Measurements from ENCODE around the gene DCDC1. TPM values are rescaled to one million over a fixed set of nuclear protein-coding genes. Genes with fewer than 3 reads are reported as not detected.

The DCDC1 gene
- total and polyA plus RNA-seq, 2 experiments from 2014 or later = 1.1 TPM; not detected in 1

DNA sequence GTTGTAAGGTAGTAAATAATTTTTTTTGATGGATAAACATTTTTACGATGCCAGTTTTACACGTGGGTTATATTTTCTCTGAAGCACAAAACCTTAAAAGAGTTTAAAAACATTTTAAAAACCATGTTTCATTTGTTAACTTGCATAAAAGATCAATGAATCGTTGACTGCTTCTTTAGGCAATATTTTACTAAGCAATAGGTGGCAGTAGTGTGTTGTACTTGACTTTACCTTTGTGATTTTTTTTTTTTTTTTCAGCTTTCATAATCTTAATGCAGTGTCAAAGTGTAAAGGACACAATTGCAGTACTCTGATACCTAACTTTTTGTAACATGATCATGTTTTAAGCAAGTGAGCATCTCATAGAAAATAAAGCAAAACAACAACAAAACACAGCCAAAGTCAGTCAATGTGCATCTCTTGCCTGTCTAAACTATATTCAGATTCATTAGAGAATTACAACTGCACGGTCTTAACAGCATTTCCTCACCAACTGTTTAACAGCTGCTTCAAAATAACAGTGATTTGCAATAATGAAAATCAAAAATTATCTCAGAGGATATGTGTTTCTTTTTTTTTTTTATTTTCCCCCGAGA, 27.8 kb upstream of the DCDC1 start:
- DNase-seq (ENCODE audit: low read depth in 1 of 2, low spot score in 1 of 2) = peak; percentile 34 to 38
- TF ChIP-seq, protein P1, sequence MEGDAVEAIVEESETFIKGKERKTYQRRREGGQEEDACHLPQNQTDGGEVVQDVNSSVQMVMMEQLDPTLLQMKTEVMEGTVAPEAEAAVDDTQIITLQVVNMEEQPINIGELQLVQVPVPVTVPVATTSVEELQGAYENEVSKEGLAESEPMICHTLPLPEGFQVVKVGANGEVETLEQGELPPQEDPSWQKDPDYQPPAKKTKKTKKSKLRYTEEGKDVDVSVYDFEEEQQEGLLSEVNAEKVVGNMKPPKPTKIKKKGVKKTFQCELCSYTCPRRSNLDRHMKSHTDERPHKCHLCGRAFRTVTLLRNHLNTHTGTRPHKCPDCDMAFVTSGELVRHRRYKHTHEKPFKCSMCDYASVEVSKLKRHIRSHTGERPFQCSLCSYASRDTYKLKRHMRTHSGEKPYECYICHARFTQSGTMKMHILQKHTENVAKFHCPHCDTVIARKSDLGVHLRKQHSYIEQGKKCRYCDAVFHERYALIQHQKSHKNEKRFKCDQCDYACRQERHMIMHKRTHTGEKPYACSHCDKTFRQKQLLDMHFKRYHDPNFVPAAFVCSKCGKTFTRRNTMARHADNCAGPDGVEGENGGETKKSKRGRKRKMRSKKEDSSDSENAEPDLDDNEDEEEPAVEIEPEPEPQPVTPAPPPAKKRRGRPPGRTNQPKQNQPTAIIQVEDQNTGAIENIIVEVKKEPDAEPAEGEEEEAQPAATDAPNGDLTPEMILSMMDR (IDR thresholded peaks at IDR 0.05; ENCODE audit: low read depth, low read length) = peak; percentile 61

DNA sequence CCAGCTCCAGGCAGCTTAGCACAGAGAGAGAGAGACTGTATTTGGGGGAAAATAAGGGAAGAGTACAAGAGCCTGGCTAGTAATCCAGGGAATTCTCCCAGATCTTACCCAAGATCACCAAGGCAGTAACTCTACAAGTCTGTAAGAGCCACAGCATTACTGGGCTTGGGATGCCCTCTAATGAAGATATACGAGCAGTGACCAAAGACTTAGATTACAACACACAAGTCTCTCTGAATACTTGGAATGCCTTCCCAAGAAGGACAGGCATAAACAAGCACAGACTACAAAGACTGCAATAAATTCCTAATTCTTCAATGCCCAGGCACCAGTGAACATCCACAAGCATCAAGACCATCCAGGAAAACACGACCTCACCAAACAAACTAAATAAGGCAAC, 17.8 kb upstream of the DCDC1 start:
- no peaks in the 10 kb centered on the region for H3K9me3 ChIP-seq (ENCODE audit: low read depth)
- no peak overlapping the region for H3K4me3 ChIP-seq
- no peaks in the 10 kb centered on the region for H3K4me1 ChIP-seq (ENCODE audit: low read depth)
- DNase-seq (ENCODE audit: low read depth in 1 of 2, low spot score in 1 of 2) = peak in 1 of 2 donors; percentile 25
- H3K36me3 ChIP-seq = no peaks in the 10 kb centered on the region
- no peaks in the 10 kb centered on the region for H3K27me3 ChIP-seq
- H3K27ac ChIP-seq = no peak overlapping the region
- TF ChIP-seq, protein P1 (IDR thresholded peaks at IDR 0.05; ENCODE audit: low read depth, low read length) = no peak

More for the DNA sequence above, 27.8 kb upstream of the DCDC1 start:
- no peaks in the 10 kb centered on the region for H3K36me3 ChIP-seq
- no peaks in the 10 kb centered on the region for H3K4me1 ChIP-seq (ENCODE audit: low read depth)
- no peak overlapping the region for H3K27ac ChIP-seq
- no peak overlapping the region for H3K4me3 ChIP-seq
- no peaks in the 10 kb centered on the region for H3K27me3 ChIP-seq
- H3K9me3 ChIP-seq (ENCODE audit: low read depth) = no peaks in the 10 kb centered on the region

- no peaks in the 10 kb centered on the region for H3K4me1 ChIP-seq (ENCODE audit: low read depth)
- H3K9me3 ChIP-seq (ENCODE audit: low read depth) = no peaks in the 10 kb centered on the region
- H3K27me3 ChIP-seq = no peaks in the 10 kb centered on the region
- no peaks in the 10 kb centered on the region for H3K36me3 ChIP-seq
- no peak overlapping the region for H3K27ac ChIP-seq
- TF ChIP-seq, protein P1 (IDR thresholded peaks at IDR 0.05; ENCODE audit: low read depth, low read length) = no peak
- H3K4me3 ChIP-seq = no peak overlapping the region
- no peak for DNase-seq (ENCODE audit: low read depth in 1 of 2, low spot score in 1 of 2)
These were observed 13.6 kb upstream of the DCDC1 start for GRCh38 chr11:31383116-31383515.

DNA sequence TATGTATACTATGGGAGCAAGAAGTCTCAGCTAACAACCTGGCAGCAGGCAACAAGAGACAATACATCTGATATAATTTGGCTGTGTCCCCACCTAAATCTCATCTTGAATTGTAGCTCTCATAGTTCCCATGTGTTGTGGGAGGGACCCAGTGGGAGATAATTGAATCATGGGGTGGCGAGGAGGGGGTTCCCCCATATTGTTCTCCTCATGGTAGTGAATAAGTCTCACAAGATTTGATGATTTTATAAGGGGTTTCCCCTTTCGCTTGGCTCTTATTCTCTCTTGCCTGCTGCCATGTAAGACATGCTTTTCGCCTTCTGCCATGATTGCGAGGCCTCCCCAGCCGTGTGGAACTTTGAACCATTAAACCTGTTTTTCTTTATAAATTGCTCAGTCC, 6.3 kb upstream of the DCDC1 start:
- Histone ChIP-seq H3K36me3 (no peaks in the 10 kb centered on the region), H3K4me1 (ENCODE audit: low read depth) (no peaks in the 10 kb centered on the region), H3K9me3 (ENCODE audit: low read depth) (no peaks in the 10 kb centered on the region), H3K4me3 (no peak overlapping the region), H3K27me3 (no peaks in the 10 kb centered on the region), H3K27ac (no peak overlapping the region)
- no peak for DNase-seq (ENCODE audit: low read depth in 1 of 2, low spot score in 1 of 2)
- TF ChIP-seq, protein P1 (IDR thresholded peaks at IDR 0.05; ENCODE audit: low read depth, low read length) = no peak

GRCh38 chr11:31366795-31367194, 2.7 kb downstream of the DCDC1 start:
- Histone ChIP-seq H3K27ac (no peak overlapping the region), H3K4me1 (ENCODE audit: low read depth) (peaks cover 4% of the 10 kb centered on the region), H3K36me3 (no peaks in the 10 kb centered on the region), H3K9me3 (ENCODE audit: low read depth) (no peaks in the 10 kb centered on the region), H3K4me3 (no peak overlapping the region), H3K27me3 (no peaks in the 10 kb centered on the region)
- TF ChIP-seq, protein P1 (IDR thresholded peaks at IDR 0.05; ENCODE audit: low read depth, low read length) = no peak
- DNase-seq (ENCODE audit: low read depth in 1 of 2, low spot score in 1 of 2) = no peak
